Activated T-cell treated with anti-CD3 and anti-CD28 coated beads for 48 hours (primary cell): ENCODE data around the gene PGA5.
"Not testable (repeated sequence)": the region's sequence is repeated elsewhere in the genome, so short reads cannot be mapped to it uniquely, and the experiment has no call there.

Experiments
- DNase-seq: peaks from one replicate; pipeline ENCODE4 v3.0.0-alpha.2; 2020; ENCODE audit warnings: low read depth

PGA5 gene

DNA sequence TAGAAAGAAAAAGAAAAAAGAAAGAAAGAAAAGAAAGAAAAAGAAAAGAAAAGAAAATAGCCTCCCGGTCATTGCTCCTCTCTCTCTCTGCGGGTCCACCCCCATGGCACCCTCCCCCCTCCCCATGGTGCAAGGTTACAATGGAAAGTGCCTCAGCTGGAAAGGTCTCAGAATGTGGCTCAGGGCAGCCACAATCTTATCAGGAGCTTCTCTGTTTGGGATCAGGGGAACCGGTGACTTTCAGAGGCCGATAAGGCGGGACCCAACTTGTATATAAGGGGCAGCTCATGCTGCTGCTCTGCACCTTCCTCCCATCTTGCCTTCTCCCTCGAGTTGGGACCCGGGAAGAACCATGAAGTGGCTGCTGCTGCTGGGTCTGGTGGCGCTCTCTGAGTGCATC lies at the start of gene PGA5:
Gene PGA5, plus strand, starts transcription at position 301 of the 400 bp plus-strand sequence. Its CDS starts 52 bp downstream, at position 353.
- not testable (repeated sequence) for DNase-seq

GRCh38 chr11:61193596-61193995 lies 47.4 kb upstream of the PGA5 start:
- no peak for DNase-seq

- no peak for DNase-seq
These were observed 46.8 kb upstream of the PGA5 start for GRCh38 chr11:61194169-61194671.

DNA sequence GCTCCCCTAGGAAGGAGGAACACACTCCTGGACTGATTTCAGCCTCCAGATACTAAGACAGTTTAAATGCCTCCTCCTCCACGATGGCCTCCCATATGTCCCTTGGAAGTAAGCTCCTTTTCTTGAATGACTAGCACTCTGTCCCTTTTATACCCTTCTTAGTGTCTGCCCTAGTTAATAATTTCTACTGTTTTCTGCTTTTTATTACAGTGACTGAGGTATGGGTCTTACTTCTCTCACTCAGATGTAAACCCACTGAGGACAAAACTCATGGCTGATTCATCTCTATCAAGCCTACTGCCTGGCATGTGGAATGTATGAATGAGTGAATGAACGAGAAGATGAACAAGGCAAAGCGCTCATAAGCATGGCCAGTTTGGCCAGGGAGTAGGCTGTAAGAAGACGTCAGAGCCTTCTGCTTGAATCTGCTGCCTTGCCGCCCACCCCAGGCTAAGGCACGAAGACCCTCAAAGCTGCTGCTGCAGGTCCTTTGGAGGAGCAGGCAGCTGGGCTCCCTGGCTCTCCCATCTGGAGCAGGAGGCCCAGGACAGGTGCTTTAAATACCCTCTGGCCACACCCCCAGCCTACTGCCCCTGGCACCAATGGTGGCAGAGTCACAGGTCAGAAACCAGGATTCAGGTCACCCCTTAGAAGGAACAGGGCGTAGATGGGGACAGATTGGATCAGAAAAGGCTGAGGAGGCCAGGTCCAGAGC lies 45.8 kb upstream of the PGA5 start:
- no peak for DNase-seq

GRCh38 chr11:61195719-61196118 lies 45.3 kb upstream of the PGA5 start:
- no peak for DNase-seq

DNA sequence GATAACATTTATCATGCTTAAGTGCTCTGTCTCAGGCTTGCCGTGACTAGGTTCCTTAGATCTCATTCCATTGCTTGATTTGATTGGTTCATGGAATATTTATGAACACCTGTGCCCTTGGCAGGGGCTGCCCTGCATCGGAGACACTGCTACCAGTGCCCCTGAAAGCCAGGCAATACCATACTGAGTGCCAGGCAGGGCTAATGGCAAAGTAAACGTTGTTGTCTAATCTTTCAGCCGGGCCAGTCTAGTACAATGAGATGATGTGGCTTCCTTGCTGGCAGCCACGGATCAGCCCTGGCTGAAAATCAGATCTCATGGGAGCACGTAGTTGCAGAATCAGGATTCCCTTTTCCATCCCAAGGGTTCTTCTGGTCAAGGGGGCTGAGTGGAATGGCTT lies 42.6 kb upstream of the PGA5 start:
- DNase-seq: no peak

DNA sequence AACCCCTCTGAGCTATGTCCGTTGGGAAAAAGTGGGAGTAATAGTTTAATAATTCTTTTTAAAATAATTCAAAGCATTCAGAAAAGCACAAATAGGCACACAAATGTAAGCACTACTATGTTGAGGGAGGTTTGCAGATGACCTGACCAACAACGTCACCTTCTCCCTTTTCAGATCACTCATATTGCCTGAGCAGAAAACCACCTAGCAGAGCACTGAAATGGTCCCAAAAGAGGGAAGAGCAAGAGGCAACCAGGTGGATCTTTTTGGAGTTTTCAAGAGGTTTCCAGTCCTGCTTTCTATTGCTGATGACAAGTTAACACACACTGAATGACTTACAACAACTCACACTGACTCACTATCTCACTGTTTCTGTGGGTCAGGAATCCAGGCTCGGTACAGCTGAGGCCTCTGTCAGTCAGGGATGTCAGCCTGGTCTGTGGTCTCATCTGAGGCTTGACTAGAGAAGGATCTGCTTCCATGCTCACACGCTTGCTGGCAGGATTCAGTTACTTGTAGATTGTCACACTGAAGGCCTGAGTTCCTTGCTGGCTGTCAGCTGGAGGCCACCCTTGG lies 41.9 kb upstream of the PGA5 start:
- DNase-seq: no peak

GRCh38 chr11:61201476-61201875 lies 39.5 kb upstream of the PGA5 start:
- DNase-seq: no peak

DNA sequence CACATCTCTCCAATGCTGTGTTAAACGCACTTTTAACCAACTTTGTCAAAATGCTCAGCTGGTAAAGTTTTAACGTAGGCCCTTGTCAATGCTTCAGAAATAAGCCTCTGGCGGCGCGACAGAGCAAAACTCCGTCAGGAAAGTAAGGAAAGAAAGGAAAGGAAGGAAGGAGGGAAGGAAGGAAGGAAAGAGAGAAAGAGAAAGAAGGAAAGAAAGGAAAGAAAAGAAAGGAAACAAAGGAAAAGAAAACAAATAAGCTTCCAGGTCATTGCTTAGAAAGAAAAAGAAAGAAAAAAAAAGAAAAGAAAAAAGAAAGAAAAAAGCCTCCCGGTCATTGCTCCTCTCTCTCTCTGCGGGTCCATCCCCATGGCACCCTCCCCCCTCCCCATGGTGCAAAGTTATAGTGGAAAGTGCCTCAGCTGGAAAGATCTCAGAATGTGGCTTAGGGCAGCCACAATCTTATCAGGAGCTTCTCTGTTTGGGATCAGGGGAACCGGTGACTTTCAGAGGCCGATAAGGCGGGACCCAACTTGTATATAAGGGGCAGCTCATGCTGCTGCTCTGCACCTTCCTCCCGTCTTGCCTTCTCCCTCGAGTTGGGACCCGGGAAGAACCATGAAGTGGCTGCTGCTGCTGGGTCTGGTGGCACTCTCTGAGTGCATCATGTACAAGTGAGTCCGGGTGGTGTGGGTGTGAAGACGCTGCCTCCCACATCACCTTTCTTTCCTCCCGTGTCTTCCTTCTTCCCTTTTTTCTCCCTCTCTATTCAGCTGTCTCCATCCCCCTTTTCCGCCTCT lies 37.8 kb upstream of the PGA5 start, which contains the start of gene PGA3:
Gene PGA3, plus strand, starts transcription at position 566 of the 797 bp plus-strand sequence. Its CDS starts 50 bp downstream, at position 616.
- not testable (repeated sequence) for DNase-seq

- DNase-seq: not testable (repeated sequence)
These were observed 37.1 kb upstream of the PGA5 start for GRCh38 chr11:61203873-61204272.

DNA sequence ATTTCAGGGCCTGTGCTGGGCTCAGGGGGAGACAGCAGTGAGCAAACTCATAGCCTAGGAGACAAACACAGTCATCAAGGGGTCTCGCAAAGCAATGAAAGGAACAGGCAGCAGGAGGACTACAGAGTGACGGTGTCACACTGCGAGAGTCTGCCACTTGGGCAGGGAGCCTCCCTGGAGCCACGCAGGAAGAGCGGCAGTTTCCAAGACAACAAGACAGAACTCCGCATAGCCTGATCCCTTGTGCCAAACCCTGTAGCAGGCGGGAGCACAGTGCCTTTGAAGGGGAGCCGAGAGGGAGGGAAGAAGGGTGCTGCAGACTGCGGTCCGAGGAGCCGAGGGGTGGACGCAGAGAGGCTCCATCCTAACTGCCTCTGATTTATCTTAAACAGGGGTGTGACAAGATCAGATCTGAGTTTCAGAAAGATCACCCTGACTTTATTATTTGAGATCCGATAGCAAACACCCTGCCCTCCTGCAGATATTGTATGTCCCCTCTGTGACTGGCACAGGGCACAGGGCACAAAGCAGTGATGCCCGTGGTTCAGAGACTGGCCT lies 36.4 kb upstream of the PGA5 start:
- DNase-seq: not testable (repeated sequence)

- not testable (repeated sequence) for DNase-seq
These were observed 33.2 kb upstream of the PGA5 start for GRCh38 chr11:61207636-61208310.

GRCh38 chr11:61210629-61211028 lies 30.3 kb upstream of the PGA5 start:
- DNase-seq: not testable (repeated sequence)

DNA sequence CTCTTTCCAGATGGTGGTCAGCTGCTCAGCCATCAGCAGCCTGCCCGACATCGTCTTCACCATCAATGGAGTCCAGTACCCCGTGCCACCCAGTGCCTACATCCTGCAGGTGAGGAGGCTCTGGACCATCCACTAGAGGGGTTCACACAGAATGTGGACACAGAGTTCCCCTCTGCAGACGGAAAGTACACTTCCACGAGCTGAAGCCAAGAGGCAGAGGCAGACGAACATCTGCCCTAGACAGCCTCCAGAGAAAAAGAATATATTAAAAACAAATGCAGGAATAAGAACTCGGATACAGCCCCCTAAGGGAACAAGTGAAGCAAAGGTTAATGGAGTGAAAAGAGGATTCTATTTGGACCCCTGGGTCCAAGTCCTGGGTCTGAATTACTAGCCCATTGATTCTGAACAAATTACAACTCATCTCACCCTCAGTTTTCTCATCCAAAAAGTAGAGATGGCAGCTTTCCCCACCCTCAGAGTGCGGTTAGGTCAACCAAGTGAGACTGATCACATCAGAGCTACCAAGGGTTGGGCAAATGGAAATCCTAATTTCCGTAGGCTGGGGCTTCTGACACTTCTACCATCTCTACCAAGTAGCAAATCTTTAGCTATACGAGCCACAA lies 29.5 kb upstream of the PGA5 start:
- not testable (repeated sequence) for DNase-seq

GRCh38 chr11:61212202-61212601 lies 28.8 kb upstream of the PGA5 start:
- not testable (repeated sequence) for DNase-seq

GRCh38 chr11:61213711-61214324 lies 27.2 kb upstream of the PGA5 start:
- not testable (repeated sequence) for DNase-seq

DNA sequence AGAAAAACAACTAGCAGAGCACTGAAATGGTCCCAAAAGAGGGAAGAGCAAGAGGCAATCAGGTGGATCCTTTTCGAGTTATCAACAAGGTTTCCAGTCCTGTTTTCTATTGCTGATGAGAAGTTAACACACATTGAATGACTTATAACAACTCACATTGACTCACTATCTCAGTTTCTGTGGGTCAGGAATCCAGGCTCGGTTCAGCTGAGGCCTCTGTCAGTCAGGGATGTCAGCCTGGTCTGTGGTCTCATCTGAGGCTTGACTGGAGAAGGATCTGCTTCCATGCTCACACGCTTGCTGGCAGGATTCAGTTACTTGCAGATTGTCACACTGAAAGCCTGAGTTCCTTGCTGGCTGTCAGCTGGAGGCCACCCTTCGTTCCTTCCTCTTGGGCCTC lies 22.7 kb upstream of the PGA5 start:
- not testable (repeated sequence) for DNase-seq

GRCh38 chr11:61219016-61219415 lies 22.0 kb upstream of the PGA5 start:
- DNase-seq: not testable (repeated sequence)

- DNase-seq: not testable (repeated sequence)
These were observed 18.9 kb upstream of the PGA5 start, which contains the start of gene PGA4 for GRCh38 chr11:61222047-61222446. TSS of gene PGA4 (plus strand) at chr11:61222347. CDS start at chr11:61222401, 54 bp downstream.

GRCh38 chr11:61222692-61223091 lies 18.3 kb upstream of the PGA5 start:
- not testable (repeated sequence) for DNase-seq
